PC-3 (cell line): ENCODE measurements around the gene CHODL. TPM values are rescaled to one million over a fixed set of nuclear protein-coding genes. Genes with fewer than 3 reads are reported as not detected.

Experiments used
- ATAC-seq: fragments of 200-7000 bp; cut with Tn5 transposase; 2 replicates; pipeline ENCODE4 v1.9.1; 2020; ENCODE audit warnings: mild to moderate bottlenecking, moderate library complexity
- BruUV-seq: library from RNA; stranded (reverse); fragments of 400-500 nt; replicated peaks from 2 replicates; lab custom pipeline; 2021; lab: Mats Ljungman, UMichigan
- CTCF ChIA-PET: fragments of 300-600 bp; sonication (Branson Sonifier 250); formaldehyde crosslinking; loops from one replicate; lab custom pipeline; 2022; ENCODE audit warnings: antibody characterized with exemption; lab: Charles Lee
- POLR2A ChIA-PET: fragments of 300-600 bp; sonication (Branson Sonifier 250); formaldehyde crosslinking; loops from one replicate; lab custom pipeline; 2022; ENCODE audit warnings: antibody characterized with exemption; ENCODE audit not compliant: unreplicated experiment; lab: Charles Lee
- DNase-seq: peaks from one replicate; pipeline ENCODE4 v3.0.0-alpha.2; 2015
- H2AFZ ChIP-seq: fragments of 300-600 bp; sonication (generic); 2 replicates; pipeline ENCODE4 v1.6.0; 2016; ENCODE audit warnings: antibody characterized with exemption, low read length
- H3F3A ChIP-seq: fragments of 300-600 bp; sonication (generic); one replicate; pipeline ENCODE4 v1.6.0; 2017; ENCODE audit warnings: antibody characterized with exemption, low read length, control low read depth, mild to moderate bottlenecking; ENCODE audit not compliant: unreplicated experiment
- H3K27ac ChIP-seq: fragments of 300-600 bp; sonication (generic); 2 replicates; pipeline ENCODE4 v1.5.1; 2016; ENCODE audit warnings: mild to moderate bottlenecking, low read length
- H3K27me3 ChIP-seq: fragments of 300-600 bp; sonication (generic); 2 replicates; pipeline ENCODE4 v1.6.1; 2016; ENCODE audit warnings: low read length, mixed read lengths
- H3K36me3 ChIP-seq: fragments of 300-600 bp; sonication (generic); 2 replicates; pipeline ENCODE4 v1.6.1; 2016; ENCODE audit warnings: low read depth, mixed run types, low read length, mixed read lengths
- H3K4me1 ChIP-seq: fragments of 300-600 bp; sonication (generic); 2 replicates; pipeline ENCODE4 v1.5.1; 2016; ENCODE audit warnings: low read length; ENCODE audit not compliant: insufficient read depth
- H3K4me2 ChIP-seq: fragments of 300-600 bp; sonication (generic); 2 replicates; pipeline ENCODE4 v1.6.0; 2016; ENCODE audit warnings: low read length
- H3K4me3 ChIP-seq: fragments of 300-600 bp; sonication (generic); 2 replicates; pipeline ENCODE4 v1.5.1; 2016; ENCODE audit warnings: mild to moderate bottlenecking, low read length, mixed read lengths
- H3K79me2 ChIP-seq: fragments of 300-600 bp; sonication (generic); 2 replicates; pipeline ENCODE4 v1.6.1; 2017; ENCODE audit warnings: low read length, mixed read lengths
- H3K9ac ChIP-seq: fragments of 300-600 bp; sonication (generic); 2 replicates; pipeline ENCODE4 v1.6.0; 2016; ENCODE audit warnings: mild to moderate bottlenecking, low read length
- H3K9me2 ChIP-seq: fragments of 300-600 bp; sonication (generic); replicated peaks from 2 replicates; pipeline ENCODE4 v1.6.1; 2016; ENCODE audit warnings: mixed run types, low read length, mixed read lengths
- H3K9me3 ChIP-seq: fragments of 300-600 bp; sonication (generic); 2 replicates; pipeline ENCODE4 v1.6.1; 2016; ENCODE audit warnings: low read length, mixed read lengths
- H4K20me1 ChIP-seq: fragments of 300-600 bp; sonication (generic); 2 replicates; pipeline ENCODE4 v1.6.1; 2016; ENCODE audit warnings: low read length, mixed read lengths
- CTCF ChIP-seq: fragments of 300-600 bp; sonication (generic); conservative IDR thresholded peaks from 2 replicates; pipeline ENCODE4 v1.5.1; 2017; ENCODE audit warnings: antibody characterized with exemption, low read depth, mild to moderate bottlenecking, low read length
- EZH2 ChIP-seq: fragments of 300-600 bp; sonication (generic); IDR thresholded peaks from one replicate; pipeline ENCODE4 v1.6.1; 2017; ENCODE audit warnings: antibody characterized with exemption, mild to moderate bottlenecking, low read length; ENCODE audit not compliant: unreplicated experiment
- EZH2phosphoT487 ChIP-seq: fragments of 300-600 bp; sonication (generic); IDR thresholded peaks from 2 replicates; pipeline ENCODE4 v1.6.1; 2018; ENCODE audit warnings: mild to moderate bottlenecking, antibody characterized with exemption, low read length, borderline replicate concordance
- intact Hi-C: fragments of 100-400 bp; cut with micrococcal nuclease; formaldehyde crosslinking; loops from 2 replicates; pipeline ENCODE4 v1.9.0; 2023
- total RNA-seq: library from RNA; depleted of rRNA; stranded (reverse); fragments of >200 nt; gene quantifications from 2 replicates; pipeline ENCODE4 v1.2.3, GENCODE V29; 2014

Gene CHODL
- total RNA-seq, 1 experiment from 2014 or later = not detected

- Histone ChIP-seq H3K4me1 (no peaks in the 10 kb centered on the region), H3K4me2 (no peak overlapping the region), H3K79me2 (no peaks in the 10 kb centered on the region), H3K9me3 (no peaks in the 10 kb centered on the region), H3K9me2 (no peaks in the 10 kb centered on the region), H3K27ac (no peak overlapping the region), H3K4me3 (no peak overlapping the region), H3F3A (no peaks in the 10 kb centered on the region), H4K20me1 (no peaks in the 10 kb centered on the region), H2AFZ (no peak overlapping the region), H3K27me3 (peaks cover 13% of the 10 kb centered on the region), H3K36me3 (no peaks in the 10 kb centered on the region), H3K9ac (no peak overlapping the region)
- ATAC-seq (no peak), DNase-seq (peak; percentile 13)
- intact Hi-C loops = no loop called here
- POLR2A ChIA-PET = no interaction called here
- no TSS peak for BruUV-seq
- CTCF ChIA-PET = no interaction called here
- peak; percentile 45 for TF ChIP-seq CTCF
- no peak for TF ChIP-seq EZH2phosphoT487
These were observed 5.0 kb downstream of the CHODL start for GRCh38 chr21:18249672-18250071.

GRCh38 chr21:18251065-18251464, 6.4 kb downstream of the CHODL start:
- H3K9me2 ChIP-seq = no peaks in the 10 kb centered on the region
- no peak overlapping the region for H2AFZ ChIP-seq
- H3K4me1 ChIP-seq = no peaks in the 10 kb centered on the region
- ChIA-PET POLR2A (no interaction called here), CTCF (no interaction called here)
- no peaks in the 10 kb centered on the region for H4K20me1 ChIP-seq
- no peak overlapping the region for H3K9ac ChIP-seq
- no peaks in the 10 kb centered on the region for H3F3A ChIP-seq
- no peak overlapping the region for H3K4me3 ChIP-seq
- H3K27ac ChIP-seq = no peak overlapping the region
- ATAC-seq = no peak
- no peak for DNase-seq
- H3K4me2 ChIP-seq = no peak overlapping the region
- H3K36me3 ChIP-seq = no peaks in the 10 kb centered on the region
- no peak for TF ChIP-seq EZH2
- no peak for TF ChIP-seq CTCF
- TF ChIP-seq EZH2phosphoT487 = no peak
- H3K9me3 ChIP-seq = no peaks in the 10 kb centered on the region
- intact Hi-C loops = no loop called here
- peaks cover under 1% of the 10 kb centered on the region; the same call in 1 of the 2 replicates for H3K27me3 ChIP-seq
- BruUV-seq = no TSS peak
- H3K79me2 ChIP-seq = no peaks in the 10 kb centered on the region

GRCh38 chr21:18252256-18252655, 7.6 kb downstream of the CHODL start:
- intact Hi-C loops = no loop called here
- Histone ChIP-seq H3K4me1 (no peaks in the 10 kb centered on the region), H3K36me3 (no peaks in the 10 kb centered on the region), H3K9me3 (no peaks in the 10 kb centered on the region), H3K79me2 (no peaks in the 10 kb centered on the region), H3K9me2 (no peaks in the 10 kb centered on the region), H3K27me3 (no peaks in the 10 kb centered on the region), H4K20me1 (no peaks in the 10 kb centered on the region), H2AFZ (no peak overlapping the region), H3K9ac (no peak overlapping the region), H3K4me2 (no peak overlapping the region), H3F3A (no peaks in the 10 kb centered on the region), H3K27ac (no peak overlapping the region), H3K4me3 (no peak overlapping the region)
- CTCF ChIA-PET = no interaction called here
- no peak for TF ChIP-seq EZH2
- no peak for TF ChIP-seq CTCF
- no peak for TF ChIP-seq EZH2phosphoT487
- POLR2A ChIA-PET = no interaction called here
- no peak for ATAC-seq
- no TSS peak for BruUV-seq
- no peak for DNase-seq
